Measurements from ENCODE around the gene DHX30. TPM values are rescaled to one million over a fixed set of nuclear protein-coding genes. Genes with fewer than 3 reads are reported as not detected.
A peak's percentile ranks its signal among the peaks of the same experiment; 100 is the strongest.

Gene DHX30
- total and polyA plus RNA-seq, 9 of the 15 experiments (the other 6 are each of a cell fraction or from before 2014, with no cell fraction given): 12.3 to 158 (median 79.0) TPM

DNA sequence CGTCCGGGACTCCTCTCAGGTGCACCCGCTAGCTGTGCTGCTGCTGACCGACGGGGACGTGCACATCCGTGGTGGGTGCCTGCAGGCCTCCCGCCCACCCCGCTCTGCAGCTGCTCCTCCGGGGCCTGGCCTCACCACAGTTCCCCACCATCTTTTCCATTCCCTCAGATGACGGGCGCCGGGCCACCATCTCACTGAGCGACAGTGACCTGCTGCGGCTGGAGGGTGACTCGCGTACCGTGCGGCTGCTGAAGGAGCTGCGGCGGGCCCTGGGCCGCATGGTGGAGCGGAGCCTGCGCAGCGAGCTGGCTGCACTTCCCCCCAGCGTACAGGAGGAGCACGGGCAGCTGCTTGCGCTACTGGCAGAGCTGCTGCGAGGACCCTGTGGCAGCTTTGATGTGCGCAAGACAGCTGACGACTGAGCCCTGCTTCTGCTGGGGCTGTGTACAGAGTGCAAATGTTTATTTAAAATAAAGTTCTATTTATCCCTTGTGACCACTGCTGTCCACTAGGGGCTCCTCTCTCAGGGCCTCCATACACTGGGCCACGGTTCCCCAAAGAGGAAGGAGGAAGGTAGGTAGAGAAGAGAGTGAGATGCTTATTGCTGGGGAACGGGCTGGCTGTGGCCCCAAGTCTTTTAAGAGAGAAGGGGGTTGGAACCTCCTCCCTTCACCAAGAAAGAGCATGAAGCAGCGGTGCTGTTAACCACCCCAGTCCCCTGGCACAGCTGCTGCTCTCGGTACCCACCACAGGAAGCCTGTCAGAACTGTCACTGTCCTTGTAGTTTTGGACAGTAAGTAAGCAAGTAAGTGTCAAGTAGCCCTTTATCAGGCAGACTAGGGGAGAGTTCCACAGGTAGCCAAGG lies 47.0 kb downstream of the DHX30 start (continued):
- no peak for TF ChIP-seq STAG1 (CRISPR knock-in tag; IDR thresholded peaks at IDR 0.05; ENCODE audit: borderline replicate concordance)
- 0 out of 2 replicates have a peak, but pooled peaks have one; percentile 11 for TF ChIP-seq PML (IDR thresholded peaks at IDR 0.05; ENCODE audit: low read length)
- TF ChIP-seq, protein P1, sequence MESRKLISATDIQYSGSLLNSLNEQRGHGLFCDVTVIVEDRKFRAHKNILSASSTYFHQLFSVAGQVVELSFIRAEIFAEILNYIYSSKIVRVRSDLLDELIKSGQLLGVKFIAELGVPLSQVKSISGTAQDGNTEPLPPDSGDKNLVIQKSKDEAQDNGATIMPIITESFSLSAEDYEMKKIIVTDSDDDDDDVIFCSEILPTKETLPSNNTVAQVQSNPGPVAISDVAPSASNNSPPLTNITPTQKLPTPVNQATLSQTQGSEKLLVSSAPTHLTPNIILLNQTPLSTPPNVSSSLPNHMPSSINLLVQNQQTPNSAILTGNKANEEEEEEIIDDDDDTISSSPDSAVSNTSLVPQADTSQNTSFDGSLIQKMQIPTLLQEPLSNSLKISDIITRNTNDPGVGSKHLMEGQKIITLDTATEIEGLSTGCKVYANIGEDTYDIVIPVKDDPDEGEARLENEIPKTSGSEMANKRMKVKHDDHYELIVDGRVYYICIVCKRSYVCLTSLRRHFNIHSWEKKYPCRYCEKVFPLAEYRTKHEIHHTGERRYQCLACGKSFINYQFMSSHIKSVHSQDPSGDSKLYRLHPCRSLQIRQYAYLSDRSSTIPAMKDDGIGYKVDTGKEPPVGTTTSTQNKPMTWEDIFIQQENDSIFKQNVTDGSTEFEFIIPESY (CRISPR knock-in tag; IDR thresholded peaks at IDR 0.05): peak; percentile 94
- TF ChIP-seq MAZ (CRISPR knock-in tag; conservative IDR thresholded peaks at IDR 0.05 in 1 of 2, IDR thresholded peaks at IDR 0.05 in 1 of 2): 0 out of 4 replicates have a peak, but pooled peaks of 1 of the 2 experiments have one; percentile 21
- TF ChIP-seq FIP1L1 (IDR thresholded peaks at IDR 0.05; ENCODE audit: low read depth, low read length, poor library complexity, severe bottlenecking): peak; percentile 89
- 0 out of 4 replicates have a peak, but pooled peaks of 1 of the 2 experiments have one; percentile 38 for TF ChIP-seq SIN3A (IDR thresholded peaks at IDR 0.05; ENCODE audit: borderline replicate concordance in 2 of 2, control insufficient read depth in 1 of 2, low read depth in 2 of 2, low read length in 2 of 2)
- no peak for TF ChIP-seq ZNF175 (CRISPR knock-in tag; IDR thresholded peaks at IDR 0.05; ENCODE audit: low read depth)
- TF ChIP-seq ZNF253 (CRISPR knock-in tag; conservative IDR thresholded peaks at IDR 0.05): no peak
- TF ChIP-seq COPS2 (conservative IDR thresholded peaks at IDR 0.05): no peak
- TF ChIP-seq HMGN3 (IDR thresholded peaks at IDR 0.05; ENCODE audit: borderline replicate concordance, extremely low read depth, insufficient read length, low read depth, low read length): peak; percentile 72
- no peak for TF ChIP-seq MGA (IDR thresholded peaks at IDR 0.05)
- TF ChIP-seq CAMTA2 (CRISPR knock-in tag; conservative IDR thresholded peaks at IDR 0.05): no peak
- TF ChIP-seq PHF20 (IDR thresholded peaks at IDR 0.05; ENCODE audit: partially characterized antibody): no peak
